Measurements from ENCODE around the gene WDHD1. TPM values are rescaled to one million over a fixed set of nuclear protein-coding genes. Genes with fewer than 3 reads are reported as not detected.
"Not testable (repeated sequence)": the region's sequence is repeated elsewhere in the genome, so short reads cannot be mapped to it uniquely, and the experiment has no call there.

The WDHD1 gene
- total RNA-seq, 2 experiments from 2014 or later, result 33.5 to 60.3 TPM

- TF ChIP-seq CTCF (conservative IDR thresholded peaks at IDR 0.05; ENCODE audit: low read length), result no peak
- no peak for TF ChIP-seq EZH2phosphoT487 (IDR thresholded peaks at IDR 0.05; ENCODE audit: borderline replicate concordance, low read depth, low read length)
- Histone ChIP-seq H3K9me3 (ENCODE audit: low read length) (no peaks in the 10 kb centered on the region), H2AFZ (ENCODE audit: low read length) (no peak overlapping the region), H3K4me1 (ENCODE audit: insufficient read depth, low read length, poor library complexity, severe bottlenecking) (no peaks in the 10 kb centered on the region), H3K27ac (ENCODE audit: low read depth, low read length, poor library complexity, severe bottlenecking) (no peak overlapping the region), H3K4me2 (ENCODE audit: low read length) (no peak overlapping the region), H3K79me2 (ENCODE audit: insufficient read depth, low read depth, low read length) (no peaks in the 10 kb centered on the region), H3K36me3 (ENCODE audit: insufficient read depth, low read length) (no peaks in the 10 kb centered on the region), H4K20me1 (ENCODE audit: insufficient read depth, low read length) (no peaks in the 10 kb centered on the region), H3K9me2 (ENCODE audit: insufficient read depth, low read length) (no peaks in the 10 kb centered on the region), H3K4me3 (ENCODE audit: low read depth, low read length, poor library complexity, severe bottlenecking) (no peak overlapping the region)
- no TSS peak for BruUV-seq (replicated peaks)
- CTCF ChIA-PET (ENCODE audit: unreplicated experiment), result no interaction called here
- POLR2A ChIA-PET, result no interaction called here
- intact Hi-C loops (cut with micrococcal nuclease; ENCODE audit: unreplicated experiment), result no loop called here
- DNase-seq (ENCODE audit: low spot score), result no peak
Measured at GRCh38 chr14:54928216-54928615, 98.7 kb downstream of the WDHD1 start.

- no TSS peak for BruUV-seq (replicated peaks)
- no peak overlapping the region for H2AFZ ChIP-seq (ENCODE audit: low read length)
- CTCF ChIA-PET (ENCODE audit: unreplicated experiment), result no interaction called here
Measured at GRCh38 chr14:54927551-54927950, 99.3 kb downstream of the WDHD1 start.

GRCh38 chr14:54926570-54926969, 100.3 kb downstream of the WDHD1 start:
- H3K4me1 ChIP-seq (ENCODE audit: insufficient read depth, low read length, poor library complexity, severe bottlenecking); CTCF ChIA-PET (ENCODE audit: unreplicated experiment); DNase-seq (ENCODE audit: low spot score); intact Hi-C loops (cut with micrococcal nuclease; ENCODE audit: unreplicated experiment); H3K36me3 ChIP-seq (ENCODE audit: insufficient read depth, low read length); H3K79me2 ChIP-seq (ENCODE audit: insufficient read depth, low read depth, low read length); H3K27ac ChIP-seq (ENCODE audit: low read depth, low read length, poor library complexity, severe bottlenecking); H3K4me2 ChIP-seq (ENCODE audit: low read length); BruUV-seq (replicated peaks); H3K9me2 ChIP-seq (ENCODE audit: insufficient read depth, low read length); H3K4me3 ChIP-seq (ENCODE audit: low read depth, low read length, poor library complexity, severe bottlenecking); H2AFZ ChIP-seq (ENCODE audit: low read length); H3K9me3 ChIP-seq (ENCODE audit: low read length); H4K20me1 ChIP-seq (ENCODE audit: insufficient read depth, low read length): not testable (repeated sequence)
- POLR2A ChIA-PET, result interaction anchor here (1.0 kb wide), 1 partner anchor 24 kb away, joined by 3 read pairs; the partner anchor contains the start of gene GCH1

More at GRCh38 chr14:54927551-54927950, 99.3 kb downstream of the WDHD1 start:
- H3K9me3 ChIP-seq (ENCODE audit: low read length), result no peaks in the 10 kb centered on the region
- H3K9me2 ChIP-seq (ENCODE audit: insufficient read depth, low read length), result no peaks in the 10 kb centered on the region
- H3K4me2 ChIP-seq (ENCODE audit: low read length), result no peak overlapping the region
- no peaks in the 10 kb centered on the region for H3K79me2 ChIP-seq (ENCODE audit: insufficient read depth, low read depth, low read length)
- intact Hi-C loops (cut with micrococcal nuclease; ENCODE audit: unreplicated experiment), result no loop called here
- H4K20me1 ChIP-seq (ENCODE audit: insufficient read depth, low read length), result no peaks in the 10 kb centered on the region
- no peak for DNase-seq (ENCODE audit: low spot score)
- H3K4me3 ChIP-seq (ENCODE audit: low read depth, low read length, poor library complexity, severe bottlenecking), result no peak overlapping the region
- H3K4me1 ChIP-seq (ENCODE audit: insufficient read depth, low read length, poor library complexity, severe bottlenecking), result no peaks in the 10 kb centered on the region
- POLR2A ChIA-PET, result interaction anchor here (0.7 kb wide), 2 partner anchors 33 to 53 kb away, joined by 3 read pairs; no protein-coding TSS in a partner anchor
- no peak overlapping the region for H3K27ac ChIP-seq (ENCODE audit: low read depth, low read length, poor library complexity, severe bottlenecking)
- H3K36me3 ChIP-seq (ENCODE audit: insufficient read depth, low read length), result no peaks in the 10 kb centered on the region
- TF ChIP-seq CTCF (conservative IDR thresholded peaks at IDR 0.05; ENCODE audit: low read length), result no peak
- no peak for TF ChIP-seq EZH2phosphoT487 (IDR thresholded peaks at IDR 0.05; ENCODE audit: borderline replicate concordance, low read depth, low read length)
